Subcutaneous abdominal adipose tissue (tissue), 5 donors: ENCODE data around the gene GMDS.

Experiments
- H3K27ac ChIP-seq: one replicate; pipeline ENCODE4 v1.7.0; 2013; ENCODE audit warnings: low read depth, mild to moderate bottlenecking, inconsistent platforms, low read length, moderate library complexity
- H3K27me3 ChIP-seq, 5 donors: one replicate each; pipeline ENCODE4 v1.7.0; 2013; ENCODE audit warnings: low read length in 5 of 5, inconsistent platforms in 1 of 5; ENCODE audit not compliant: control insufficient read depth in 5 of 5, insufficient read depth in 4 of 5
- H3K36me3 ChIP-seq, 5 donors: one replicate each; pipeline ENCODE4 v1.7.0; 2013; ENCODE audit warnings: low read length in 5 of 5; ENCODE audit not compliant: control insufficient read depth in 5 of 5, insufficient read depth in 5 of 5
- H3K4me1 ChIP-seq, 5 donors: one replicate each; pipeline ENCODE4 v1.7.0; 2013; ENCODE audit warnings: low read length in 5 of 5, mild to moderate bottlenecking in 3 of 5, moderate library complexity in 1 of 5; ENCODE audit not compliant: control insufficient read depth in 5 of 5, insufficient read depth in 5 of 5
- H3K4me3 ChIP-seq, 5 donors: one replicate each; pipeline ENCODE4 v1.7.0; 2013; ENCODE audit warnings: low read length in 5 of 5, low read depth in 1 of 5
- H3K9ac ChIP-seq, 5 donors: one replicate each; pipeline ENCODE4 v1.7.0; 2013; ENCODE audit warnings: low read length in 5 of 5, mild to moderate bottlenecking in 4 of 5, moderate library complexity in 3 of 5
- H3K9me3 ChIP-seq, 5 donors: one replicate each; pipeline ENCODE4 v1.7.0; 2013; ENCODE audit warnings: low read length in 5 of 5; ENCODE audit not compliant: control insufficient read depth in 5 of 5
- donor health status: healthy.
- donor health status: healthy.
- donor health status: healthy.
- donor health status: healthy.
- donor health status: healthy.

GMDS gene

DNA sequence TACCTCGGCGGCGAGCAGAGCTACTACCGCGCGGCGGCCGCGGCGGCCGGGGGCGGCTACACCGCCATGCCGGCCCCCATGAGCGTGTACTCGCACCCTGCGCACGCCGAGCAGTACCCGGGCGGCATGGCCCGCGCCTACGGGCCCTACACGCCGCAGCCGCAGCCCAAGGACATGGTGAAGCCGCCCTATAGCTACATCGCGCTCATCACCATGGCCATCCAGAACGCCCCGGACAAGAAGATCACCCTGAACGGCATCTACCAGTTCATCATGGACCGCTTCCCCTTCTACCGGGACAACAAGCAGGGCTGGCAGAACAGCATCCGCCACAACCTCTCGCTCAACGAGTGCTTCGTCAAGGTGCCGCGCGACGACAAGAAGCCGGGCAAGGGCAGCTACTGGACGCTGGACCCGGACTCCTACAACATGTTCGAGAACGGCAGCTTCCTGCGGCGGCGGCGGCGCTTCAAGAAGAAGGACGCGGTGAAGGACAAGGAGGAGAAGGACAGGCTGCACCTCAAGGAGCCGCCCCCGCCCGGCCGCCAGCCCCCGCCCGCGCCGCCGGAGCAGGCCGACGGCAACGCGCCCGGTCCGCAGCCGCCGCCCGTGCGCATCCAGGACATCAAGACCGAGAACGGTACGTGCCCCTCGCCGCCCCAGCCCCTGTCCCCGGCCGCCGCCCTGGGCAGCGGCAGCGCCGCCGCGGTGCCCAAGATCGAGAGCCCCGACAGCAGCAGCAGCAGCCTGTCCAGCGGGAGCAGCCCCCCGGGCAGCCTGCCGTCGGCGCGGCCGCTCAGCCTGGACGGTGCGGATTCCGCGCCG lies 634.7 kb downstream of the GMDS start:
- Histone ChIP-seq H3K27ac (peak overlapping the region; percentile 41), H3K36me3 (no peaks in the 10 kb centered on the region), H3K27me3 (peaks cover 29 to 58% (median 54%) of the 10 kb centered on the region in 5 donors), H3K4me1 (peaks cover 1 to 58% (median 46%) of the 10 kb centered on the region in 5 donors), H3K4me3 (peak overlapping the region; percentile 68 to 78 (median 76)), H3K9me3 (no peaks in the 10 kb centered on the region), H3K9ac (peak overlapping the region in 3 of 5 donors; percentile 4 to 64 (median 32))

DNA sequence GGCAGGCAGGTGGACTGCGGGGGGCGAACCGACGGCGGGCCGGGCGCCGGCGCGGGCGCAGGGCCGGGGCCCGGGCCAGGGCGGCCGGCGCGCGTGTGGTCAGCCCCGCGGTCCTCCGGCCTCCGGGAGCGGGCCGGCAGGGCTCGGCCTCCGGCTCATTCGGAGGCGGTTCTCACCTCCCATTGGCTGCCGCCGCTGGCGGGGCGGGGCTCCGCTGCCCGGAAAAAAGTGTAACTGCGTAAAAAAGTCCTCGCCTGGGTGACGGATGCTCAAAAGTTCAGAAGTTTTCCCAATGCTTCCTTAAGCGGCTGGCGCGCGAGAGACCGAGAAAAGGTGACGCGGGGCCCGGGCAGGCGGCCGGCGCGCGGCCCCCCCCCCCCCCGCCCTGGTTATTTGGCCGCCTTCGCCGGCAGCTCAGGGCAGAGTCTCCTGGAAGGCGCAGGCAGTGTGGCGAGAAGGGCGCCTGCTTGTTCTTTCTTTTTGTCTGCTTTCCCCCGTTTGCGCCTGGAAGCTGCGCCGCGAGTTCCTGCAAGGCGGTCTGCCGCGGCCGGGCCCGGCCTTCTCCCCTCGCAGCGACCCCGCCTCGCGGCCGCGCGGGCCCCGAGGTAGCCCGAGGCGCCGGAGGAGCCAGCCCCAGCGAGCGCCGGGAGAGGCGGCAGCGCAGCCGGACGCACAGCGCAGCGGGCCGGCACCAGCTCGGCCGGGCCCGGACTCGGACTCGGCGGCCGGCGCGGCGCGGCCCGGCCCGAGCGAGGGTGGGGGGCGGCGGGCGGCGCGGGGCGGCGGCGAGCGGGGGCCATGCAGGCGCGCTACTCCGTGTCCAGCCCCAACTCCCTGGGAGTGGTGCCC lies 635.5 kb downstream of the GMDS start, which contains the start of gene FOXC1:
Gene FOXC1 (plus strand): TSS at position 268 of the 849 bp plus-strand sequence. CDS start 531 bp downstream, at position 799.
- H3K4me3 ChIP-seq = peak within 1 kb of the TSS; percentile 68 to 78 (median 76)
- no peaks in the 10 kb centered on the region for H3K9me3 ChIP-seq
- peak within 1 kb of the TSS in 3 of 5 donors; percentile 62 to 64 (median 62) for H3K9ac ChIP-seq
- peaks cover 1 to 66% (median 50%) of the 10 kb centered on the region in 5 donors for H3K4me1 ChIP-seq
- H3K27me3 ChIP-seq = peaks cover 37 to 65% (median 57%) of the 10 kb centered on the region in 5 donors
- H3K27ac ChIP-seq = peak within 1 kb of the TSS; percentile 41
- no peaks in the 10 kb centered on the region for H3K36me3 ChIP-seq

GRCh38 chr6:1609041-1609647 lies 636.3 kb downstream of the GMDS start:
- Histone ChIP-seq H3K27ac (no peak overlapping the region), H3K36me3 (no peaks in the 10 kb centered on the region), H3K4me1 (peaks cover 1 to 70% (median 57%) of the 10 kb centered on the region in 5 donors), H3K9ac (peak overlapping the region in 2 of 5 donors; percentile 55 to 62), H3K27me3 (peaks cover 41 to 68% (median 59%) of the 10 kb centered on the region in 5 donors), H3K9me3 (no peaks in the 10 kb centered on the region), H3K4me3 (peak overlapping the region; percentile 49 to 64 (median 52))

DNA sequence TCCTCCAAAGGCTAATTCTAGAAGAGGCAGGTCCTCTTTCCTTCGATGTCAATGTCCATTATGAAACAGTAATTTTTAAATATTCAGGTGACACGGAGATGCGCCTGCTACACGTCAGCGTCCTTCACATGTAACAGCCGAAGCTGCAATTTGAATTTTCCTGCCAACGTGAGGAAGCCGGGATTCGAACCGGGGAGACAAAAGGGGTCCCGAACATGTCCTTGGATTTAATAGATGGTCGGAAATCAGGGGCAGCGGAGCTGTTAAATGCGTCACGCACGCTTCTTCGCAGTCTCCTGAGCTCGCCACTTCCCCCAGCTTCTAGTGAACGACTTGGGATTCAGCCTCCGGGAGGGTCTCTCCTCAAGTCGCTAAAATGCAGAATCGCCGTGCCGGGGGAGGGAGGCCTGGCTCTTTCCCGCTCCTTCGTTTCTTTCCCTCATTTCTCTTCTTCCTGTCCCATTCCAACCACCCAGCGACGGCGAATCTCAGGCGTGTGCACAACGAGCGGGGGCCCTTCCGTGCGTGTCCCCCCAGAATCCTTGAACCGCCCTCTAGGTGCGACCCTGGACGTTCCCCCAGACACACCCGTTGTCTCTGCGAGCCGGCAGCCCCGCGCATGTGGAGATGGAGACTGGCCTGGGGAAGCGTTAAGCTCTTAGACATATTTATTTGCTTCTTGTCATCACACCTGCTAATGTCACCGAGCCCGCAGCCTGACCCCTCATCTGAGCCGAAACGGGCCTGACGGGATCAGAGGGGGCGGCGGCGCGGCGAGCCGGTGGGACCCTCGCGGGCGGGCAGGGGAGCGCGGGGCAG lies 637.0 kb downstream of the GMDS start:
- Histone ChIP-seq H3K27ac (no peak overlapping the region), H3K4me1 (peaks cover 3 to 66% (median 53%) of the 10 kb centered on the region in 5 donors), H3K27me3 (peaks cover 43 to 68% (median 57%) of the 10 kb centered on the region in 5 donors), H3K9me3 (no peaks in the 10 kb centered on the region), H3K9ac (peak overlapping the region in 1 of 5 donors; percentile 55), H3K4me3 (peak overlapping the region in 2 of 5 donors; percentile 22 to 64), H3K36me3 (no peaks in the 10 kb centered on the region)

- Histone ChIP-seq H3K4me3 (peak overlapping the region in 2 of 5 donors; percentile 31 to 48), H3K4me1 (peaks cover 3 to 61% (median 52%) of the 10 kb centered on the region in 5 donors), H3K9me3 (no peaks in the 10 kb centered on the region), H3K27ac (no peak overlapping the region), H3K27me3 (peaks cover 43 to 65% (median 54%) of the 10 kb centered on the region in 5 donors), H3K36me3 (no peaks in the 10 kb centered on the region), H3K9ac (no peak overlapping the region)
Measured at GRCh38 chr6:1607516-1608221, 637.7 kb downstream of the GMDS start.

GRCh38 chr6:1606780-1607515 lies 638.5 kb downstream of the GMDS start:
- peaks cover 1 to 55% (median 48%) of the 10 kb centered on the region in 5 donors for H3K4me1 ChIP-seq
- H3K27ac ChIP-seq = no peak overlapping the region
- H3K9ac ChIP-seq = no peak overlapping the region

DNA sequence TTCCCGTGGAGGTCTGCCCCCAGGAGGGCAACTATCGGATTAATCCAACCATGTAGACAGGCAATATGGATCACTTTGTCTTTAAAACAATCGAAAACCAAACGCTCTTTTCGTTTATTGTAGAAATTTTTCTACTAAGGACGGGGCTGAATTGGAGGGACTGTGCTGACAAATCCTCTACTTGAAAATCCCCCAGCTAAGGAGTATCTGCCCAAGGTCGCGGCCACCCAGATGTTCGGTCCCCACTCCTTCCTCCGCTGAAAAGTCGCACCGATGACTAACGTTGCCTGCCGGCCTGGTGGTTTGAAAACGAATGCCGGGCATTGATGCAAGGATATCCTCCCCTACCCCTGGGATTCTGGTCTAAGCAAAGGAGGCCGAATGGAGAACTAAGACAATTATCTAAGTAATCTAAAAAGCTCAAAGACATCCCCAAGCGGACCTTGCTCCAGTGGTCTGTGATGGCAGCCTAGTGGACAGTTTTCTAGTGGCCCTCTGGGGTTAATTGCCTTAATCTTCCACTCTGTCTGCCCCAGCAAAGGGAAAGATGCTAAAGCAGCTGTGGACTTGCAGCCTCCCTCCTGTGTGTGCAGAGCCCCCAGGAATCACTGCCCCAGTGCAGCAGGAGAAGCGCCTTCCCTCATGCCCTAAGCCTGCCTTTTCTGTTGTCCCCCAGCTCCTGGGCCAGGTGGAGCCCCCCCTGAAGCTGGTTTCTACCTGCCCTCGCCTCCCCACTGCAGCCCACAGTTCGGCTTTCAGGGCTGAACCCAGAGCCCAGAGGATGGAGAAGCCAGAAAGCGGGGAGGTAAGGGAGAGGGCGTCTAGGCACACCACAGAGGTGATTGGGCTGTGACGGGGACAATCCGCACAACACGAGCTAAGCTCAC lies 639.3 kb downstream of the GMDS start:
- H3K27ac ChIP-seq = no peak overlapping the region
- H3K4me3 ChIP-seq = no peak overlapping the region
- H3K27me3 ChIP-seq = peaks cover 55 to 70% (median 61%) of the 10 kb centered on the region in 5 donors
- no peak overlapping the region for H3K9ac ChIP-seq
- no peaks in the 10 kb centered on the region for H3K9me3 ChIP-seq
- H3K36me3 ChIP-seq = no peaks in the 10 kb centered on the region
- peaks cover 1 to 51% (median 45%) of the 10 kb centered on the region in 5 donors for H3K4me1 ChIP-seq

More at GRCh38 chr6:1606780-1607515, 638.5 kb downstream of the GMDS start:
- Histone ChIP-seq H3K27me3 (peaks cover 47 to 65% (median 53%) of the 10 kb centered on the region in 5 donors), H3K36me3 (no peaks in the 10 kb centered on the region), H3K4me3 (no peak overlapping the region), H3K9me3 (no peaks in the 10 kb centered on the region)
